GM03348 (cell line): ENCODE data around the gene SLC25A53.
"Not testable (repeated sequence)": the region's sequence is repeated elsewhere in the genome, so short reads cannot be mapped to it uniquely, and the experiment has no call there.

Experiments used
- DNase-seq: peaks from one replicate; pipeline ENCODE4 v3.0.0; 2012; ENCODE audit warnings: low spot score

Gene SLC25A53

DNA sequence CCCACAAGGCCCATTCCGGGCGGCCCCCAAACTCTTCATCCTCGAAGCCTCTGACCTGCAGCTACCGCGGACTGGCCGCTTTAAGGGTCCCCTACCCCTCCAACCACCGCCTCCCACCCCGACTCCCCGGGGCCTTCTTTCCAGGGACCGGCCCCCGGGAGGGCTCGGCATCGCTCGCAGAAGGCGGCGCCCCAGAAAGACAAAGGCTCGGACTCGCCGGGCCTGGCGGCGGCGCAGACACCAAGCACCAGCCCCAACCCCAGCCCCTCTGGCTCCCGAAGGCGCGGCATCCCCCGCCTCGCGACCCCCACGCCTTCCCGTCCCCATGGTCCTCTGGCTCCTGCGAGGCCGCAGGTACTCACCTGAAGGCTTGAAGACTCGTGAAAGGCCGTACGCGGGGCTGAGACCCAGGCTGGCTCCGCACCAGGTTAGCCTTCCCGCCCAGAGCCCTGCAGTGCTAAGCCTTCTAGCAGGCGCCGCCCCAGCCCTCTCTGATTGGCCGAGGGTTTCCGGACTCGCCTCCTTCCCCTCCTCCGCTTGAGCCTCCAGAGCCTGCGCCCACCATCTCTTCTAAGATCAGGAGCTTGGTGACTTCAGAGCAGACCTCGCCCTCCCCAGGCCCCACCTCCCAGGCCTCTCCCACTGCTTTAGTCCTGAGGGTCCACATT, 80.9 kb downstream of the SLC25A53 start, which contains the start of gene TMSB15C:
TMSB15C (minus strand) TSS at position 459 of the 668 bp plus-strand sequence.
- not testable (repeated sequence) for DNase-seq

DNA sequence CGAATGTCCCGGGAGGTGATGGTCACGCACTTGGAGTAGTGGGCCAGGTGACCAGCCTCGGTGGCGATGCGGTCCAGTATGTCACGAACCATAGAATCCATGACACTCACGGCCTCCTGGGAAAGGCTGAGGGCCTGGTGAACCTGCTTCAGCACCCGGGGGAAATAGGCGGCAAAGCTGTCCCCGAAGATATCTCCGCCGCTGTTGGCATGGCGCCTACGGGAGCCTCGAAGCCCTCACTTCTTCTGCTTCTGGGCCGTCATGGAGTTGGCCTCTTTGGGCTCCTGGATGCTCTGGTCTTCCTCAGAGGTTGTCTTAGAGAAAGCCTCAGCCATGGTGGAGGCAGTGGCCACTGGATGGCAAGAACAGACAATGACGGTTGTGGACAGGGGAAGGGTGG, 94.2 kb downstream of the SLC25A53 start:
- not testable (repeated sequence) for DNase-seq

DNA sequence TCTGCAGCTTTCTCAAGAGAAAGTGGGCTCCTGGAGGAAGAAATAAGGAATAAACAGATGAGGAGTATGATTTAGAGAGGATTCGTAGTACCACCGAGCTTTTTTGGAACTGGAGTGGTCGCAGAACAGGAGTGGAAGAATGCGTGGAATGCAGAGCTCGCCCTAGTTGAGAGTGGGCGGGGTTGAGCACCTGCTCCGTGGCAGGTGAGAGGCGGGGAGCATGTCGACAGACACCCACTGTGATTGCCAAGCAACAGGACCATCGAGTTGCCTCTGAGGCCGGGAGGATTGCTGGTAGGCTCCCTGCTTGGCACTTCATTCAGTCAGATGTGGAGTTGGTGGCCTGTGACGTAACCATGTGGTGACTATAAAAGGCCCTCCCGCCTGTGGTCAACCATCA, 101.9 kb downstream of the SLC25A53 start:
- DNase-seq, result not testable (repeated sequence)
